LoVo (cell line): ENCODE data around the gene TTC28.

Experiments used
- DNase-seq: peaks from one replicate; pipeline ENCODE4 v3.0.0-alpha.2; 2016; ENCODE audit warnings: low spot score

Gene TTC28

DNA sequence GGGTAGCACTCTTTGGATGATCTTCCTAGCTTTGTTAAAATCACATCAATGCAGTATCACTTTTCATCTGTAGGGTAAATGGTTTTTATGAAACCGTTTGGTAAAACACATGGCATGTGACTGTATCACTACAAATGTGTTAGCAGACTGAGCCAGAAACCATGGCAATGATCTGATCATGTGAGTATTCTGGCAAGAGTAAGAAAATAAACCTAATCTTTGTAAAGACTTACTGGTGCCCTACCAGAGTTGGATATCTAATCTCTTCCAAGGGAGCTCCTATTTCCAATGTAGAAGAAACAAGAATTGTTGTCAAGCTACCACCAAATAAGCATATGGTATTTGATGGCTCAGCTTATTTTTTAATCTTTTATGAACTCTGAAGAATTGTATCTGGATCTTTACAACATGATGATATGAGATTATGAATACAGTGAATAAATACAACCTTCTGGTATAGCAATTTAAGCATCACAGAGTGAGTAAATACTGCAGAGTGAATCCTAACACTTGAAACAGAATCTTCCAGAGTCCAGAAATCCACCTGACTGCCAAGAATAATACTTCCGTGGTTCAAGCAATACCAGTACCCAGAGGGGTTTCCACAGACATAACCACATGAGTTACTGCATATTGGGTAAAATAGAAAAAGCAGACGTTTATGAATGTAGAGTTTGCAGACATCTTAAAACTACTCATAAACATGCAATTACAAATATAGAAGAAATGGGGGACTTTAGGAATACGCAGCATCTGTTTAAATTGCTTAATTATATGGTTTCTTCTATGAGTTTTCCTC, 238.8 kb downstream of the TTC28 start:
- no peak for DNase-seq

DNA sequence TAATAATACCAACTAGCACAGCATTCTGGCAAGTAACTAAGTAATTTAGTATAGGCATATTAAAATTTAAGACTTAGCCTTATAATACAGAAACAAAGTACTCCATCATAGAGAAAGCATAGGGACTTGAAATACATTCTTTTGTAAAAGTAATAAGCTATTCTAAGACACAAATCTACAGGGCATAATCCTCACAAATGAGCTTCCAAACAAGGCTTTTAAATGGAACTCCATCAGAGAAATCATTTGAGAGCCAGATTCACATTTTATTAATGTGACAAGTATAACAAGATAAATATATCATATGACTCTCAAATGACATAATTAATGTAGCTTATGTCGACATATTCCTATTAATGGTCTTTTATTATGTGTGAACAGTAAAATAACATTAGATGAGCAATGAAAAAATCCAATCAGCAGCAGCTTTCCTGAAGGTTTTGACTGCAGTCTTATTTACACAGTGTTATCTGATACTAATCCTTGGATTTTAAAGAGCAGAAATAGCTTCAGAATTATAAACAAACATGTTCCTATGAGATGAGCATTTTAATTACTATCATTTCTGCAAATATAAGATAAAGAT, 241.4 kb downstream of the TTC28 start:
- DNase-seq, result no peak

- DNase-seq, result no peak
These were observed 243.7 kb downstream of the TTC28 start for GRCh38 chr22:28435982-28436381.

DNA sequence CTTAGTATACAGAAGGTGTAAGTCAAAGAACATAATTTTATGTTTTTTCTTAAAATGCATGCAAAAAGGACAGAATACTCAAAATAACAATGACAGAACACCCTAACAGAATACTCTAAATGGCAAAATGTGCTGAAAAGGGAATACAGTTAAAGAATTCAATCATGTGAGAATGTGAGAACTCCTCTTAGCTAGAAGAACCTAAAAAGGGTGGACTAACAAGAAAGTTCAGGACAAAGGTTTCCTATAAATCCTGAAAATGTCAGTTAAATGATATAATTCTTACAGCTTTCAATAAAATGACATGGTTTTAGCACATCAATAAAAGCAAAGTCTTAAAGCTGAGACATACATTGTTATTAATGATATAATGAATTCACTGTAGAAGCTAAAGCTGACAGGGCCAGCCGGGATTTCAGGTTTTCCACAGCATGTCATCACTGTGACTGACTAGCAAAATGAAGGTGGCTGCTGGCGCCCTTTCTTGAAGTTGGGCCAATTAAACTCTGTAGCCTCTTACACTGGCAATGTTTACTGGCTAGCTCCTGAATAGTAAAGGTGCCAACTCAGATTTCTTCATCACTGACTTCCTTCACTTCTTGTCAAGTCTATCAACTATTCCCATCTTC, 244.4 kb downstream of the TTC28 start:
- no peak for DNase-seq

DNA sequence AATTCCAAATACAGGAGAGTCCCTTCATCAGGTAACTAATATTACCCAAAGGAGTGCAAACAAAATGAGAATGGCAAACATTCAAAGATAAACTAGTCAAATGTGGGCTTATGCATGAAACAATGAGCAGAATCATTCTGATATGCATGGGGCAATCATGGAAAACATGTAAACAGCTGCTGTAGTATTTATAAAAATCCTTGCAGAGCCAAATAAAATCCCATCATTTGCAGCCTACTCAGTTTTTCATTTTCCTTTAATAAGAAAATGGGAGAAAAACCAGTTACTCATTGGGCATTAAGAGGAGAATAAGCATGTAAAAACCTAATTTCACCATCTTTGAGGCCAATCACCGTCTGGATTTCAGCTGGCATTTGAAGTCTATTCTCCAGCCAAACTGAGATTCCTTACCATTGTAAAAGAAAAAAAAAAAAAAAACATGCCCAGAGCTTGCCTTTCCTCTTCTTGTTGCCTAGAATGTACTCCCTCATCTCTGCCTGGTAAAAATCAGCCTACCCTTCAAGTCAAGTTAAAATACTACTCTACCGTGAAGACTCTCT, 249.1 kb downstream of the TTC28 start:
- DNase-seq, result no peak

- no peak for DNase-seq
These were observed 249.9 kb downstream of the TTC28 start for GRCh38 chr22:28429711-28430110.

GRCh38 chr22:28428271-28428670, 251.4 kb downstream of the TTC28 start:
- DNase-seq, result no peak

GRCh38 chr22:28426346-28427132, 253.1 kb downstream of the TTC28 start:
- no peak for DNase-seq

GRCh38 chr22:28425211-28425610, 254.4 kb downstream of the TTC28 start:
- no peak for DNase-seq

DNA sequence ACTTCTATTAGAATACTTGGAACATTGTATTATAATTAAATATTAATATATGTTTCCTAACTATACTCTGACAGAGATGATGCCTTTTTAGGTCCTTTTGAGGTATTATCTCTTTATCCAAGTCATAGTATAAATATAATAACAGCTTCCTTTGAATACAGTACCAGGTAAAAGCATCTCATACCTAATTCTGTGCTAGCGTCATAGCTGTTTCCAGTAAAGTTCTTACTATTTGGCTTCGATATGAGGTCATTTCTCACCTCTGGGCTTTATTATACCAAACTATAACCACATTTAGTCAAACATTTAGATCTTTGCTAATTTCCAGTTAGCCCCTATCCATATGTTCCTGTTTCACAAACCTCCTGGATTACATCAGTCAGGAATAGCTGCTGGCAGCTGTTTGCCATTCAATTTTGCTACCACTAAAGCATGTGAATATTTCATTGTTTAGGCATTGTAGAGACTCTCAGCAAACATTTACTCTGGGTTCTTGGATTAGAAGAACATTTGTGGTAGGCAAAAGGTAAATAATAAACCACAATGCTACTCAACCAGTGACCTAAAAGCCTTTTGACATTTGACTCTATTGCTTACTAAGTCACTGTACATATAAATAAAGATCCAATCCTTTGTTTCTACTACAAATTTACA, 255.1 kb downstream of the TTC28 start:
- DNase-seq, result no peak

- DNase-seq, result no peak
These were observed 259.7 kb downstream of the TTC28 start for GRCh38 chr22:28419919-28420318.

DNA sequence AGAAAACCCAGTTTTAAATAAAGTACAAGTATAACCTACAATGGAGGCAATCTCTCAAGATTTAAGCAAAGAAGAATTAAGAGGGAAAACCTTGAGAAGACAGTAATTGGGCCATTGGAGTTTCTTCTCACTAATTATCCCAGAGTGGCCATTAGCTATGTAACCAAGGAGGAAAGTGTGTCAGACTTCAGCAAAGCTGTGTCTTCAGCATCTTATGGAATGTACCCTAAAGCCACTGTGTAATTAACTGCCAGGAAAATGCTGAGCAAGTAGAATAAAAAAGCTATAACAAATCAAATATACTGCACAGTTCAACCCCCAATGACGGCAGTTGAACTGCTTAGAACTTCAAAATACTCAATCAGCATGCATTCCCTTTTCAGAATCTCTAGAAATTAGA, 261.6 kb downstream of the TTC28 start:
- DNase-seq, result no peak

DNA sequence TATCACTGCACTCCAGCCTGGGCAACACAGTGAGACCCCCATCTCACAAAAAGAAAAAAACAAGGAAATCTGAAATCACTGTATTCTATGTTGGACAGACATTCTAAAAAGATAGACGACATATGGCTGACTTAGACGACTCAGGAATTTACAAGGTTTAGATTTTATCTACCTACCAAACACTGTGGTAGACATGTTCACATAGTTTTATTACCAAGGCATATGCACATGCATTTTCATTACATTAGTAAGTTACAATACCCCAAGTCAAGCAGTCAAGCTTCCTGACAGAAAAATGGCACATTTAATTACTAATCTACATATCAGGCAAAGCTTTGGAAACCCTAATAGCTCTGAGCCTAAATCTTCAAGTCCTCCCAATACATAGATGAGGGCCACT, 262.2 kb downstream of the TTC28 start:
- no peak for DNase-seq

- DNase-seq, result no peak
These were observed 264.7 kb downstream of the TTC28 start for GRCh38 chr22:28414913-28415312.

GRCh38 chr22:28413612-28414399, 265.8 kb downstream of the TTC28 start:
- DNase-seq, result no peak

DNA sequence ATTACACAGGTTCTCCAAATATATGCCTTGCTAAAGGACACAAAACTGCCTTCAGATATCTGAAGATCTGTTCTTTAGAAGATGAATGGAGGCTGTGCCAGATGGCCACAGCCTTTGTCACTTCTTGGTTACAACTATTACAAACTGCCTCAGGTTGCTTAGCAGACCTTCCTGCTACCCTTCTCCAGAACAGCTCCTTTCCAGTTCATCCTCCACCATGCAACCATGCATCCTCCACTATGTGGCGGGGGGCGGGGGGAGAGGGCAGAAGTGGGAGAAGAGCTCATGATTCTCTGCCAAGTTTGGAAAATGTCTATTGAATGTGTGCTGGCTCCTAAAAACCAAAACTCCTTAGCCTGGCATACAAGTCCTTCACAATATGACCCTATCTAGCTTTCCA, 267.5 kb downstream of the TTC28 start:
- no peak for DNase-seq

DNA sequence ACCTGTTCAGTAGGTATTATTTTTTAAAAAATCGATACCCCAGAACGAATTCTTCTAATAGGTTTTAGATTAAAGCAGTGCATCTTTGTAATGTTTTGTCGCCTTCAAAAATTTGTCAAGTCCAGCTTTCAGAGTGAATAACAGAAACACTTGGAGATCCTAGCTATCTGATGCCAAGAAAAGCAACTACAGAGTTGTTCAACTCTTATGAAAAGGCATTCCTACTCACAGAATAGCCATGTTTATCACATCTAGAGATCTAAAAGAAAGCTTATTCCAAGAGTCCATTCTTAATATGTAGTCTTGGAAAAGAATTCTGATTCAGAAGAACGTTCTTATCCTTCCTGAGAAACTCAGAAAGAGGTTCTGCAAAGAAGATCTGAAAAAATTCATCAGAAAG, 268.5 kb downstream of the TTC28 start:
- no peak for DNase-seq

DNA sequence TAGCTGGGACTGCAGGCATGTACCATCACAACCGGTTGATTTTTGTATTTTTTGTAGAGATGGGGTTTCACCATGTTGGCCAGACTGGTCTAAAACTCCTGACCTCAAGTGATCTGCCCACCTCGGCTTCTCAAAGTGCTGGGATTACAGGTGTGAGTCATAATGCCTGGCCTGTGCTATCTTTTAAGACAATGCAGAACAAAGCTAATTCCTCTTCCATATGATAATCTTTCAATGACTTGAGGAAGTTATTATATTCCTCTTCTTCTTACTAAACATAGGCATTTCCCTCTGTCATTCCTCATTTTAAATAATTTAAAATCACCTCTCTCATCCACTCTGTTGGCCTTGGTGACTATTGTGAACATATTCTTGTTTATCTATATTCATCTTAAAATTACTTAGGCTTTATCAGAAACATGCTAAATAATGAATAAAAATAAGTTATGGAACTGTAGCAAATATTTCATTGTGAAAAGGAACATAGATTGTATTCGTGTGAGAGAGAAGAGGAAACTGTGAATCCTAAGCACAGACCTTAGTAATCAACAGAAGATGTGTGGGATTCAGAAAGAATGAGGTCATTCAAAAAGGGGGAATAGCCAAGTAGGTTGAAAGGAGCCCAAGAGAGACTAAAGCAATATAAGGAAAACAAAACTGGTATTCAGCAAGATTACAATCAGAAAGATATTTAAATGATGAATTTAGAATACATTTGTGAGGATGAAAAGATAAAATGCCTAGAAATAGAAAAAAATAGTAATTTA, 269.4 kb downstream of the TTC28 start:
- no peak for DNase-seq

GRCh38 chr22:28408709-28409108, 270.9 kb downstream of the TTC28 start:
- DNase-seq, result no peak

GRCh38 chr22:28407645-28408044, 272.0 kb downstream of the TTC28 start:
- no peak for DNase-seq
